NCI-H1092 (cell line): ENCODE data around the gene GIN1.
"Not testable (repeated sequence)": the region's sequence is repeated elsewhere in the genome, so short reads cannot be mapped to it uniquely, and the experiment has no call there.

Source experiments
- DNase-seq: peaks from one replicate; lab custom pipeline; 2025; lab: John Stamatoyannopoulos, UW

The GIN1 gene

GRCh38 chr5:103119765-103120606 lies at the start of gene GIN1, which contains the start of gene PPIP5K2:
Gene GIN1, minus strand, starts transcription at chr5:103120138. Its CDS starts 11,431 bp downstream, at chr5:103108707.
Gene PPIP5K2, plus strand, starts transcription at chr5:103120301. Its CDS starts 9,289 bp downstream, at chr5:103129590.
- DNase-seq: peak; percentile 94

DNA sequence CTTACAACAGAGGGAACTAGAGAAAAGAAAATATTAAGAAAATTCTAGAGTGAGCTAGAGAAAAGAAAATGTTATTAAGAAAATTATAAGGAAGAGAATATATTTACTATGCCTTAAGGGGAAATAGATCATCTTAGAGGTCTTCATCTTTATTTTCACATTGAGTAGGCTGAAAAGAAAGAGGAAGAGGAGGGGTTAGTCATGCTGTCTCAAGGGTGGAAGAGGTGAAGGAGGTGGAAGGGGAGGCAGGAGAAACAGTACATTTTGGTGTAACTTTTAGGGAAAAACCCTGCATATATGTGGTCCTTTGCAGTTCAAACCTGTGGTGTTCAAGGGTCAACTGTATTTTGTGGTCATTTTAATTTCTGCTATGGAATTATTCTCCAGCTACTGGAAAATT lies 46.8 kb upstream of the GIN1 start:
- no peak for DNase-seq

DNA sequence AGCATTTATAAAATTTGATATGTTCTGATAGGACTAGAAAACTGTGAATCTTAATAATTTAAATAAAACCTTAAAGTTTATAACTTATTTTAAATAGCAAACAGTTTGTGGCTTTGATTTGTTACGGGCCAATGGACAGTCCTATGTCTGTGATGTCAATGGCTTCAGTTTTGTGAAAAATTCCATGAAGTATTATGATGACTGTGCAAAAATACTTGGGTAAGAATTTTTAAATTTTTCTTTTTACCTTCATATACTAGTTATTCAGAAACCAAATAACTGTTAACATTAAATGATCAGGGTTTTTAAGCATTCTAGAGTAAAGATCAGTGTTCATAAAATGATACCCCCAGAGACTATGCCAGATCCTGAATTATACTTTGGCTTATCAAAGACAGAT lies 31.2 kb upstream of the GIN1 start:
- DNase-seq: no peak

- no peak for DNase-seq
Measured at GRCh38 chr5:103148213-103148612, 28.3 kb upstream of the GIN1 start.

- DNase-seq: no peak
Measured at GRCh38 chr5:103145196-103145595, 25.3 kb upstream of the GIN1 start.

DNA sequence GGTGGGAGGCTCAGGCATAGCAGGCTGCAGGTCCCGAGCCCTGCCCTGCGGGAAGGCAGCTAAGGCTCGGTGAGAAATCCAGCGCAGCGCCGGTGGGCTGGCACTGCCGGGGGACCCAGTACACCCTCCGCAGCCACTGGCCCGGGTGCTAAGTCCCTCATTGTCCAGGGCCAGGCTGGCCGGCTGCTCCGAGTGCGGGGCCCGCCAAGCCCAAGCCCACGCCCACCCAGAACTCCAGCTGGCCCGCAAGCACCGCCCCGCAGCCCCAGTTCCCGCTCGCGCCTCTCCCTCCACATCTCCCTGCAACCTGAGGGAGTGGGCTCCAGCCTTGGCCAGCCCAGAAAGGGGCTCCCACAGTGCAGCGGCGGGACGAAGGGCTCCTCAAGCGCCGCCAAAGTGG lies 22.2 kb upstream of the GIN1 start:
- not testable (repeated sequence) for DNase-seq

GRCh38 chr5:103139264-103139865 lies 19.4 kb upstream of the GIN1 start:
- peak; percentile 29 for DNase-seq

DNA sequence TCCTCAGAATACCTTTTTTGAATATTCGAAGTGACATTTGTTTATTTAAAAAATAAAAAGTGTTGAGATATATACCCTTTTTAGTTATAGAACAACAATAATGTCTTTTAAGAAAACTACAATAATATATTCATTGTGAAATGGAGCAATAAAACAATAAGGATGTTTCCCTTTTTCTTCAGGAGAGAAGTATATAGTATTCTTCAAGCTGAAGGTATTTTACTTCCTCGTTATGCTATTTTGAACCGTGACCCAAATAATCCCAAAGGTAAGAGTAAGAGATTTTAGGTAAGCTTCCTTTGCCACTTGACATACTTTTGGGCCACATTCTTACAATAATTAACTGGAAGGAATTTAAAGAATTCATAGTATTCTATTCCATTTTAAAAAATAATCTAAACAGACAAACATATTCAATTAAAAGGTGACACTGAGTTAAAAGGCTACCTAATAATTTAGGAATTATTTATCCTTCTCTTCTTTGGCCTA lies 18.3 kb upstream of the GIN1 start:
- no peak for DNase-seq

GRCh38 chr5:103135461-103135860 lies 15.5 kb upstream of the GIN1 start:
- DNase-seq: no peak

GRCh38 chr5:103133231-103133630 lies 13.3 kb upstream of the GIN1 start:
- DNase-seq: no peak

- no peak for DNase-seq
Measured at GRCh38 chr5:103132684-103133083, 12.7 kb upstream of the GIN1 start.

GRCh38 chr5:103128202-103128601 lies 8.3 kb upstream of the GIN1 start:
- DNase-seq: no peak

DNA sequence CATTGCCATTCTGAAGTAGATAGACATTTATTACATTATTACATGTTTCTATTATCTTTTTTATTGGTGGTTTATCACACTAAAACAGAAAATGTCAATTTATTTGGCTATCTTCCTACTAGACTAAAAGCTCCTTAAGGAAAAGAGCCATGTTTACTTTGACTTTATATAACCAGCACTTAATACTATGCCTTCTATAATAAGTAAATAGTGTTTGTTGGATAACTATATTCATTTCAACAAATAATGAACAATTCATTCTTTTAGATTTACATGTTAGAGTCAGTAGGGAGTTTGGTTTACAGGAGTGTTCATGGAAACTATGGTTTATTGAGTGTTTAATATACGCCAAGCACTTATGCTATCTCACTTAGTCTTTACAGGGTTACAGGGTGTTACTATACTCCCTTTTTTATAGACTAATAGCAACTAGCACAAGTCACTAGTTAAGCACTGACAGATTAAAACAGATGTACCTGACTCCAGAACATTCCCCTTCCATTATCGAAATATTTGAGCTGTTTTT lies 7.4 kb upstream of the GIN1 start:
- no peak for DNase-seq

- no peak for DNase-seq
Measured at GRCh38 chr5:103126557-103126956, 6.6 kb upstream of the GIN1 start.

DNA sequence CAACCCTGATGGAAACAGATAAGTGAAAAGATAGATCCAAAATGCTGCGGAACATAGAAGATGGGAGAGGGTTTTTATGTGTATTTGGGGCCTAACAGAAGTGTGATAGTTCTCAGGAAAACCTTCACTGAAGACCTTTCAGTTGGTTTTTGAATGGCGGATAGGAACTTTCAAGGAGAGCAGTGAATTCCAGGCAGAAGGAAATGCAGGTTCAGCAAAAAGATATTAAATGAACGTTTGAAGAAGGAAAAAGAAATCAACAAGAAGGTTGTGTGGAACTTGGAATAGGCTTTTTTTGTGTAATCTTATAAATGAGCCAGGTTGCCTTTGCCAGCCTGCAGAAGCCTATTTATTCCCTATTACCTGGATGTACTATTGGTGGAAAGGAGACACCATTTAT lies 2.3 kb upstream of the GIN1 start:
- DNase-seq: no peak

- no peak for DNase-seq
Measured at GRCh38 chr5:103120607-103121200, 766 bp upstream of the GIN1 start.

DNA sequence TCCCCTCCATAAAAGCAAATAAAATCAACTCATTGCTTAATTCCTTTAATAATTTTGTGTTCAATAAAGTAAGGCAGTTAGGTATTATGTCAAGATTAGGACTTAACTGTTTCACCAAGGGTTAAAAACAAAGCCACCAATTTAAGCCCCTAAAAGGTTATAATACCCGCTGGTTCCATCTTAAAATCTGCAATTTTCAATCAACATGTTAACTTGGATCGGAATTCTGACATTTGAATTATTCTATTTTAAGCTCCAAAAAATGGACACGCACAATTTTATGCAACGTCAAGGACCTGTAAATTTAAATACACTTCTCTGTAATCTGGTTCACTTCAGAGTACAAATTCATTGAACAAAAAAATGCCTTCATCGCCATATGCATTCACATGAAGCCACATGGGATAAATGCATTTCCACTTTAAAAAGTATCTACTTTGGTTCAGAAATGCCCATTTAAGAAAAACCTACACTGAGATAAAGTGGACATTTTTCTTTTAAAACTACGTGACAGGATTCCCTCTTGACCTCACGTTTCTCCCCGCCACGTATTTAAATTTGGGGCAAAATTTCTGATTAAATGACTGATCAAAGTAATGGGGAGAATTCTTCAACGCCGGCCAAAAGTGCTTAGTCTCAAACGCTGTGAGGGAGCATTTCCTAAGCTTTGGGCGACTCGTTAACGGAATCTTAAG lies 721 bp downstream of the GIN1 start:
- no peak for DNase-seq

DNA sequence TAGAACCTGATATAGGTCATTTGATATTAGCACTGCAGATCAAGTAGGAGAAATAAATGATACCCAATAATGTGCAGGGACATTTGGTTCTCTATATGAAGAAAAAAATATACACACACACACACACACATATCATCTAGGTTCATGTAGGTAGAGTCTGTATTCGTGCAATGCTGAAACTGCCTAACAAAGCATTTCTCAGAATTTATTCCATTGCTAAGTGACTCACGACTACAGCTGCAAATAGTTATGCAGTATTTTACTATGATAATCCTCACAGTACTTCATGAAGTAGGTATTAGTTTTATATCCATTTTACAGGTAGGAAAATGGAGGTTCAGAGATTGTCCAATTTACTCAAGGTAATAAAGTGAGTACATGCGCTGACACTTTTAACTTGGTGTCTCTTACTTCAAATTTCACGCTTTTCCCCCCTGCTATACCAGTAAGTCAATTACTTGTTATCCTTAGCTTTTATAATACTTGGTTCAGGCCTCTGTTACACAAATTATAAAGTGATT lies 2.4 kb downstream of the GIN1 start:
- no peak for DNase-seq

GRCh38 chr5:103114440-103114839 lies 5.5 kb downstream of the GIN1 start:
- no peak for DNase-seq

- no peak for DNase-seq
Measured at GRCh38 chr5:103112910-103113309, 7.0 kb downstream of the GIN1 start.

DNA sequence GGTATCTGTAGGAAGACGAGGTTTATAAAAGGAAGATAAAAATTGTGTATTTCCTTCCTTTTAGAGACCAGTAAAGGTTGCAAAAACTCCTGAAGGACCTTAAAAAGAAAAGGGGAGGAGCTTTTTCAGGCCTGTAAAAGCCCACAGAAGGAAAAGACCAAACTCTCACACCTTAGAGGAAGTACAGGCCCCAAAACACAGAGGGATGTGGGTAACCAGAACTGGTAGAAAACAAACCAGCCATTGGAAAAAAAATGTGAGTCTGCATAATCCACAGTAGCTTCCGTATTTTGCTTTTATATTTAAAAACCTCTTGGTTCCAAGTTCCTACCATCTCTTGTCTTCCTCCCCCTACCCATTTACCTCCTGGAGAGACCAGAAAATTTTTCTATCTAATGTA lies 8.5 kb downstream of the GIN1 start:
- DNase-seq: no peak

- DNase-seq: no peak
Measured at GRCh38 chr5:103110403-103110802, 9.5 kb downstream of the GIN1 start.
